HepG2 (cell line): ENCODE results near the gene TIMM13.
"Not testable (repeated sequence)": the region's sequence is repeated elsewhere in the genome, so short reads cannot be mapped to it uniquely, and the experiment has no call there.

Experiments
- POLR2A ChIP-seq, 2 experiments: IDR thresholded peaks; 2 replicates each; pipeline ENCODE4 v1.6.1; 2011; ENCODE audit warnings: low read depth in 2 of 2, low read length in 2 of 2, mild to moderate bottlenecking in 1 of 2, moderate library complexity in 1 of 2; ENCODE audit not compliant: insufficient read depth in 1 of 2
- RAD21 ChIP-seq: fragments of 450-650 bp; formaldehyde crosslinking; IDR thresholded peaks from 2 replicates; pipeline ENCODE4 v1.5.0; 2020; ENCODE audit warnings: mild to moderate bottlenecking
- STAG1 ChIP-seq: sonication (generic); formaldehyde crosslinking; IDR thresholded peaks from 2 replicates; pipeline ENCODE4 v1.4.0; 2020; ENCODE audit warnings: missing genetic modification reagents
- TF ChIP-seq, protein P1 (sequence below): sonication (generic); formaldehyde crosslinking; IDR thresholded peaks from 2 replicates; pipeline ENCODE4 v1.5.0; 2020; ENCODE audit warnings: mild to moderate bottlenecking, missing genetic modification reagents, moderate library complexity

GRCh38 chr19:2458776-2459175 lies 31.4 kb upstream of the TIMM13 start:
- TF ChIP-seq, protein P1, sequence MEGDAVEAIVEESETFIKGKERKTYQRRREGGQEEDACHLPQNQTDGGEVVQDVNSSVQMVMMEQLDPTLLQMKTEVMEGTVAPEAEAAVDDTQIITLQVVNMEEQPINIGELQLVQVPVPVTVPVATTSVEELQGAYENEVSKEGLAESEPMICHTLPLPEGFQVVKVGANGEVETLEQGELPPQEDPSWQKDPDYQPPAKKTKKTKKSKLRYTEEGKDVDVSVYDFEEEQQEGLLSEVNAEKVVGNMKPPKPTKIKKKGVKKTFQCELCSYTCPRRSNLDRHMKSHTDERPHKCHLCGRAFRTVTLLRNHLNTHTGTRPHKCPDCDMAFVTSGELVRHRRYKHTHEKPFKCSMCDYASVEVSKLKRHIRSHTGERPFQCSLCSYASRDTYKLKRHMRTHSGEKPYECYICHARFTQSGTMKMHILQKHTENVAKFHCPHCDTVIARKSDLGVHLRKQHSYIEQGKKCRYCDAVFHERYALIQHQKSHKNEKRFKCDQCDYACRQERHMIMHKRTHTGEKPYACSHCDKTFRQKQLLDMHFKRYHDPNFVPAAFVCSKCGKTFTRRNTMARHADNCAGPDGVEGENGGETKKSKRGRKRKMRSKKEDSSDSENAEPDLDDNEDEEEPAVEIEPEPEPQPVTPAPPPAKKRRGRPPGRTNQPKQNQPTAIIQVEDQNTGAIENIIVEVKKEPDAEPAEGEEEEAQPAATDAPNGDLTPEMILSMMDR = not testable (repeated sequence)
- TF ChIP-seq RAD21 (CRISPR knock-in tag); STAG1 (CRISPR knock-in tag); POLR2A (IDR thresholded peaks at IDR 0.05; ENCODE audit: insufficient read depth in 1 of 2, low read depth in 2 of 2, low read length in 2 of 2): not testable (repeated sequence)
